HEK293 (cell line): ENCODE measurements around the gene JAKMIP1.

Experiments used
- CTCF ChIP-seq: fragments of 450-650 bp; formaldehyde crosslinking; IDR thresholded peaks from 2 replicates; pipeline ENCODE4 v1.5.1; 2016; ENCODE audit warnings: missing biosample characterization, missing genetic modification characterization
- KLF17 ChIP-seq: fragments of 450-650 bp; formaldehyde crosslinking; IDR thresholded peaks from 2 replicates; pipeline ENCODE4 v1.5.1; 2016; ENCODE audit warnings: missing biosample characterization, missing genetic modification characterization
- MYNN ChIP-seq: fragments of 450-650 bp; formaldehyde crosslinking; IDR thresholded peaks from 2 replicates; pipeline ENCODE4 v1.5.1; 2016; ENCODE audit warnings: missing biosample characterization, missing genetic modification characterization, borderline replicate concordance
- YY1 ChIP-seq: fragments of 450-650 bp; formaldehyde crosslinking; IDR thresholded peaks from 2 replicates; pipeline ENCODE4 v1.5.1; 2018; ENCODE audit warnings: missing biosample characterization, missing genetic modification characterization
- ZNF639 ChIP-seq: fragments of 450-650 bp; formaldehyde crosslinking; IDR thresholded peaks from 2 replicates; pipeline ENCODE4 v1.5.1; 2016; ENCODE audit warnings: missing biosample characterization, missing genetic modification characterization
- TF ChIP-seq, protein P1 (sequence below): sonication (generic); formaldehyde crosslinking; IDR thresholded peaks from 2 replicates; pipeline ENCODE4 v1.8.1; 2022; ENCODE audit warnings: mild to moderate bottlenecking, moderate library complexity, missing genetic modification reagents

- TF ChIP-seq KLF17 (tag by site-specific recombination) (no peak), CTCF (tag by site-specific recombination) (no peak), YY1 (tag by site-specific recombination) (no peak), MYNN (tag by site-specific recombination) (no peak), ZNF639 (no peak)
- TF ChIP-seq, protein P1, sequence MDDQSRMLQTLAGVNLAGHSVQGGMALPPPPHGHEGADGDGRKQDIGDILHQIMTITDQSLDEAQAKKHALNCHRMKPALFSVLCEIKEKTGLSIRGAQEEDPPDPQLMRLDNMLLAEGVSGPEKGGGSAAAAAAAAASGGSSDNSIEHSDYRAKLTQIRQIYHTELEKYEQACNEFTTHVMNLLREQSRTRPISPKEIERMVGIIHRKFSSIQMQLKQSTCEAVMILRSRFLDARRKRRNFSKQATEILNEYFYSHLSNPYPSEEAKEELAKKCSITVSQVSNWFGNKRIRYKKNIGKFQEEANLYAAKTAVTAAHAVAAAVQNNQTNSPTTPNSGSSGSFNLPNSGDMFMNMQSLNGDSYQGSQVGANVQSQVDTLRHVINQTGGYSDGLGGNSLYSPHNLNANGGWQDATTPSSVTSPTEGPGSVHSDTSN, result no peak
Measured at GRCh38 chr4:6049985-6050384, 150.4 kb downstream of the JAKMIP1 start.
